K562 (cell line): ENCODE results near the gene SERAC1. TPM values are rescaled to one million over a fixed set of nuclear protein-coding genes. Genes with fewer than 3 reads are reported as not detected.

ENCODE experiments used
- ATF7 ChIP-seq: fragments of 450-650 bp; IDR thresholded peaks from 2 replicates; pipeline ENCODE4 v1.7.1; 2014; ENCODE audit warnings: mild to moderate bottlenecking, moderate library complexity
- CEBPB ChIP-seq: fragments of 450-650 bp; IDR thresholded peaks from 2 replicates; pipeline ENCODE4 v1.6.1; 2016; ENCODE audit warnings: missing genetic modification characterization, missing compliant biosample characterization
- CXXC5 ChIP-seq: fragments of 250-450 bp; sonication (Bioruptor Pico); IDR thresholded peaks from 2 replicates; pipeline ENCODE4 v1.8.0; 2022; ENCODE audit warnings: inconsistent platforms, mild to moderate bottlenecking, moderate library complexity
- GTF2A2 ChIP-seq: IDR thresholded peaks from 2 replicates; pipeline ENCODE4 v1.6.1; 2016; ENCODE audit warnings: mild to moderate bottlenecking, missing genetic modification characterization, missing compliant biosample characterization
- HINFP ChIP-seq: fragments of 450-650 bp; conservative IDR thresholded peaks from 2 replicates; pipeline ENCODE4 v1.6.1; 2016; ENCODE audit warnings: missing genetic modification characterization, low read depth, mild to moderate bottlenecking, control low read depth, missing compliant biosample characterization
- HMG20B ChIP-seq: fragments of 250-450 bp; sonication (Bioruptor Pico); IDR thresholded peaks from 2 replicates; pipeline ENCODE4 v1.5.0; 2021; ENCODE audit warnings: mild to moderate bottlenecking
- L3MBTL2 ChIP-seq: fragments of 450-650 bp; IDR thresholded peaks from 2 replicates; pipeline ENCODE4 v1.6.1; 2016; ENCODE audit warnings: mild to moderate bottlenecking, moderate library complexity
- SMAD3 ChIP-seq: fragments of 450-650 bp; formaldehyde crosslinking; conservative IDR thresholded peaks from 2 replicates; pipeline ENCODE4 v1.4.0; 2020; ENCODE audit warnings: mild to moderate bottlenecking
- TSC22D4 ChIP-seq: fragments of 450-650 bp; IDR thresholded peaks from 2 replicates; pipeline ENCODE4 v1.6.1; 2016; ENCODE audit warnings: missing genetic modification characterization, missing biosample characterization, control low read depth
- ZC3H4 ChIP-seq: sonication (generic); formaldehyde crosslinking; IDR thresholded peaks from 2 replicates; pipeline ENCODE4 v1.9.0; 2021; ENCODE audit warnings: missing genetic modification reagents, borderline replicate concordance
- polyA plus RNA-seq, 8 experiments: library from polyadenylated mRNA; depleted of rRNA in 4 of 8; stranded (reverse) in 5 of 8; unstranded in 3 of 8; fragments of >200 nt; fragmentation: Nextera tagmentation in 2 of 8; fragmentation: Illumina TruSeq in 1 of 8; extraction: Ambion mirVana in 2 of 8; extraction: Trizol in 1 of 8; gene quantifications; 2 replicates each; pipeline versions ENCODE4 v1.2.1 to v1.2.3, GENCODE V29; 2011 to 2014; ENCODE audit warnings: inconsistent platforms in 1 of 8, missing spikeins in 1 of 8
- total RNA-seq, 7 experiments: library from RNA; depleted of rRNA in 6 of 7; stranded (reverse); fragments of >200 nt in 6 of 7; fragmentation: Illumina TruSeq in 2 of 7; extraction: Trizol in 2 of 7; gene quantifications; 2 replicates each; pipeline versions ENCODE4 v1.2.1 to v1.2.3, GENCODE V29; 2011 to 2021; ENCODE audit warnings: low replicate concordance in 1 of 7
- TF ChIP-seq, protein P1 (sequence below): fragments of 450-650 bp; IDR thresholded peaks from 2 replicates; pipeline ENCODE4 v1.6.1; 2016; ENCODE audit warnings: missing biosample characterization, missing genetic modification characterization

Gene SERAC1
- total and polyA plus RNA-seq, 9 of the 15 experiments (the other 6 are each of a cell fraction or from before 2014, with no cell fraction given), result 1.8 to 6.2 (median 2.8) TPM

GRCh38 chr6:158109748-158110147 lies 58.3 kb downstream of the SERAC1 start (continued):
- TF ChIP-seq, protein P1, sequence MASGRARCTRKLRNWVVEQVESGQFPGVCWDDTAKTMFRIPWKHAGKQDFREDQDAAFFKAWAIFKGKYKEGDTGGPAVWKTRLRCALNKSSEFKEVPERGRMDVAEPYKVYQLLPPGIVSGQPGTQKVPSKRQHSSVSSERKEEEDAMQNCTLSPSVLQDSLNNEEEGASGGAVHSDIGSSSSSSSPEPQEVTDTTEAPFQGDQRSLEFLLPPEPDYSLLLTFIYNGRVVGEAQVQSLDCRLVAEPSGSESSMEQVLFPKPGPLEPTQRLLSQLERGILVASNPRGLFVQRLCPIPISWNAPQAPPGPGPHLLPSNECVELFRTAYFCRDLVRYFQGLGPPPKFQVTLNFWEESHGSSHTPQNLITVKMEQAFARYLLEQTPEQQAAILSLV (tag), result peak; percentile 82; the same call in 1 of the 2 replicates
- peak; percentile 56; the same call in 1 of the 2 replicates for TF ChIP-seq GTF2A2
- TF ChIP-seq TSC22D4 (tag), result no peak
- TF ChIP-seq CEBPB (tag), result peak; percentile 69
- peak; percentile 26; the same call in 1 of the 2 replicates for TF ChIP-seq ATF7
- peak; percentile 68; the same call in 1 of the 2 replicates for TF ChIP-seq SMAD3
- TF ChIP-seq HMG20B, result no peak
- TF ChIP-seq ZC3H4 (CRISPR knock-in tag), result no peak
- peak; percentile 45; the same call in 1 of the 2 replicates for TF ChIP-seq L3MBTL2
- TF ChIP-seq CXXC5 (CRISPR knock-in tag), result peak; percentile 49
- TF ChIP-seq HINFP (tag), result peak; percentile 58; the same call in 1 of the 2 replicates
